ENCODE results near the gene PYROXD2.
"Not testable (repeated sequence)": the region's sequence is repeated elsewhere in the genome, so short reads cannot be mapped to it uniquely, and the experiment has no call there.

PYROXD2 gene

GRCh38 chr10:98368644-98369043 is 46.3 kb downstream of the PYROXD2 start:
- no peak for DNase-seq (ENCODE audit: low read depth in 1 of 2, low spot score in 1 of 2)

GRCh38 chr10:98367604-98368451 is 47.2 kb downstream of the PYROXD2 start:
- no peak for DNase-seq (ENCODE audit: low read depth in 1 of 2, low spot score in 1 of 2)

GRCh38 chr10:98366062-98366530 is 48.9 kb downstream of the PYROXD2 start:
- DNase-seq (ENCODE audit: low read depth in 1 of 2, low spot score in 1 of 2), result no peak

GRCh38 chr10:98365406-98366061 is 49.4 kb downstream of the PYROXD2 start:
- DNase-seq (ENCODE audit: low read depth in 1 of 2, low spot score in 1 of 2), result no peak

- DNase-seq (ENCODE audit: low read depth in 1 of 2, low spot score in 1 of 2), result no peak
Measured at GRCh38 chr10:98364432-98365102, 50.4 kb downstream of the PYROXD2 start.

- no peak for DNase-seq (ENCODE audit: low read depth in 1 of 2, low spot score in 1 of 2)
Measured at GRCh38 chr10:98363220-98363619, 51.8 kb downstream of the PYROXD2 start.

- DNase-seq (ENCODE audit: low read depth in 1 of 2, low spot score in 1 of 2), result peak in 1 of 2 donors; percentile 16
Measured at GRCh38 chr10:98361131-98362025, 53.6 kb downstream of the PYROXD2 start.

GRCh38 chr10:98357194-98357822 is 57.7 kb downstream of the PYROXD2 start:
- DNase-seq (ENCODE audit: low read depth in 1 of 2, low spot score in 1 of 2), result no peak

- no peak for DNase-seq (ENCODE audit: low read depth in 1 of 2, low spot score in 1 of 2)
Measured at GRCh38 chr10:98354491-98354890, 60.5 kb downstream of the PYROXD2 start.

GRCh38 chr10:98353170-98353569 is 61.8 kb downstream of the PYROXD2 start:
- DNase-seq (ENCODE audit: low read depth in 1 of 2, low spot score in 1 of 2), result no peak

GRCh38 chr10:98351831-98352402 is 63.1 kb downstream of the PYROXD2 start:
- DNase-seq (ENCODE audit: low read depth in 1 of 2, low spot score in 1 of 2), result no peak

GRCh38 chr10:98349508-98349922 is 65.5 kb downstream of the PYROXD2 start:
- no peak for DNase-seq (ENCODE audit: low read depth in 1 of 2, low spot score in 1 of 2)

- no peak for DNase-seq (ENCODE audit: low read depth in 1 of 2, low spot score in 1 of 2)
Measured at GRCh38 chr10:98346847-98347246, 68.1 kb downstream of the PYROXD2 start.

- DNase-seq (ENCODE audit: low read depth in 1 of 2, low spot score in 1 of 2), result no peak
Measured at GRCh38 chr10:98344589-98345038, 70.4 kb downstream of the PYROXD2 start.

GRCh38 chr10:98341701-98342100 is 73.3 kb downstream of the PYROXD2 start:
- DNase-seq (ENCODE audit: low read depth in 1 of 2, low spot score in 1 of 2), result not testable (repeated sequence)

- DNase-seq (ENCODE audit: low read depth in 1 of 2, low spot score in 1 of 2), result no peak
Measured at GRCh38 chr10:98340940-98341310, 74.1 kb downstream of the PYROXD2 start.

- no peak for DNase-seq (ENCODE audit: low read depth in 1 of 2, low spot score in 1 of 2)
Measured at GRCh38 chr10:98340261-98340939, 74.6 kb downstream of the PYROXD2 start.

- DNase-seq (ENCODE audit: low read depth in 1 of 2, low spot score in 1 of 2), result no peak
Measured at GRCh38 chr10:98339799-98340198, 75.2 kb downstream of the PYROXD2 start.

GRCh38 chr10:98338896-98339295 is 76.1 kb downstream of the PYROXD2 start:
- DNase-seq (ENCODE audit: low read depth in 1 of 2, low spot score in 1 of 2), result no peak
